ENCODE results near the gene ZNF683.
A peak's percentile ranks its signal among the peaks of the same experiment; 100 is the strongest.

The ZNF683 gene

DNA sequence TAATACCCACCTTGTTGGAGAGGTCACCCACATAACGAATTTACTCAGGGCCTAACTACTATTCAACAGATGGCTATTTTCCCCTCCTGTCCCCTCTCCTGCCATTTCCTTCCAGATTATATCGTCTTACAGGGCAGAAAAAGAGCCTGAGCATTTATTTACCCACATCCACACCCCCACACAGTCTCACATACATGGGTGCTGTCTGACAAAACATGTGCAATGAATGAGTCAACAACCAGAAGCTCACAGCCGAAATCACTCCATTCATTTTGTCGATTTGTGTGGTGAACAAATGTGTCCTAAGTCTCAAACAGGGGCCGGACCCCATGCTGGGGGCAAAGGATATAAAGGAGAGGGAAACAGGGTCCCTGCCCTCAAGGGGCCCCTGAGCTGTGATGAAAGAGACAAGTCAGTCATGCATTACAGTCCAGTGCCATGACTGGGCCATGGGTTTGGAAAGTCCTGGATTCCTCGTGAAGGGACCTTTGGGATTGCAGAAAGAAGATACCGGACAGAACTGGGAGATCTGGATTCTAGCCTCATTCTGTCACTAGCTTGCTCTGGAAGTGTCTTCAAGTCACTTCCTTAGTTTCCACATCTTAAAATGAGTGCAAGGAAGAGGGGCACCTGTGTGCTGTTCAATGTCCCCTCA is 16.4 kb upstream of the ZNF683 start:
- TF ChIP-seq ZBTB7A (IDR thresholded peaks at IDR 0.05; ENCODE audit: low read depth) = no peak
- no peak for TF ChIP-seq EP300 (IDR thresholded peaks at IDR 0.05; ENCODE audit: borderline replicate concordance)
- no peak for TF ChIP-seq CREB1 (IDR thresholded peaks at IDR 0.05; ENCODE audit: low read depth)

DNA sequence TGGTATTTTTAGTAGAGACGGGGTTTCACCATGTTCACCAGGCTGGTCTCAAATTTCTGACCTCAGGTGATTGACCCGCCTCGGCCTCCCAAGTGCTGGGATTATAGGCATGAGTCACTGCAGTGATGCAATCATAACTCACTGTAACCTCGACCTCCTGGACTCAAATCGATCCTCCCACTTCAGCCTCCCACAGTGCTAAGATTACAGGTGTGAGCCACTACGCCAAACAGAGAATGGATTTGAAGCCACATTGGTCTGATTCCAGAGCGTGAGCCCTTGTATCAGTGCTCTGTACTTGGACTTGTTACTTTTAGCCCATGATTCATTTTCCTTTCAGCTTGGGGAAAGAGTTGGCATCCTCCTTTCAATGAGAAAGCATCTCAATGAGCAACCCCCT is 14.9 kb upstream of the ZNF683 start:
- TF ChIP-seq CEBPB (IDR thresholded peaks at IDR 0.05) = peak; percentile 92
- TF ChIP-seq, protein P1, sequence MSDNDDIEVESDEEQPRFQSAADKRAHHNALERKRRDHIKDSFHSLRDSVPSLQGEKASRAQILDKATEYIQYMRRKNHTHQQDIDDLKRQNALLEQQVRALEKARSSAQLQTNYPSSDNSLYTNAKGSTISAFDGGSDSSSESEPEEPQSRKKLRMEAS (IDR thresholded peaks at IDR 0.05) = peak; percentile 50; the same call in 1 of the 2 replicates
- TF ChIP-seq EP300 (IDR thresholded peaks at IDR 0.05; ENCODE audit: borderline replicate concordance) = peak; percentile 20; the same call in 1 of the 2 replicates
- TF ChIP-seq TCF12 (IDR thresholded peaks at IDR 0.05; ENCODE audit: low read depth) = peak; percentile 53; the same call in 1 of the 2 replicates
- TF ChIP-seq, protein P2, sequence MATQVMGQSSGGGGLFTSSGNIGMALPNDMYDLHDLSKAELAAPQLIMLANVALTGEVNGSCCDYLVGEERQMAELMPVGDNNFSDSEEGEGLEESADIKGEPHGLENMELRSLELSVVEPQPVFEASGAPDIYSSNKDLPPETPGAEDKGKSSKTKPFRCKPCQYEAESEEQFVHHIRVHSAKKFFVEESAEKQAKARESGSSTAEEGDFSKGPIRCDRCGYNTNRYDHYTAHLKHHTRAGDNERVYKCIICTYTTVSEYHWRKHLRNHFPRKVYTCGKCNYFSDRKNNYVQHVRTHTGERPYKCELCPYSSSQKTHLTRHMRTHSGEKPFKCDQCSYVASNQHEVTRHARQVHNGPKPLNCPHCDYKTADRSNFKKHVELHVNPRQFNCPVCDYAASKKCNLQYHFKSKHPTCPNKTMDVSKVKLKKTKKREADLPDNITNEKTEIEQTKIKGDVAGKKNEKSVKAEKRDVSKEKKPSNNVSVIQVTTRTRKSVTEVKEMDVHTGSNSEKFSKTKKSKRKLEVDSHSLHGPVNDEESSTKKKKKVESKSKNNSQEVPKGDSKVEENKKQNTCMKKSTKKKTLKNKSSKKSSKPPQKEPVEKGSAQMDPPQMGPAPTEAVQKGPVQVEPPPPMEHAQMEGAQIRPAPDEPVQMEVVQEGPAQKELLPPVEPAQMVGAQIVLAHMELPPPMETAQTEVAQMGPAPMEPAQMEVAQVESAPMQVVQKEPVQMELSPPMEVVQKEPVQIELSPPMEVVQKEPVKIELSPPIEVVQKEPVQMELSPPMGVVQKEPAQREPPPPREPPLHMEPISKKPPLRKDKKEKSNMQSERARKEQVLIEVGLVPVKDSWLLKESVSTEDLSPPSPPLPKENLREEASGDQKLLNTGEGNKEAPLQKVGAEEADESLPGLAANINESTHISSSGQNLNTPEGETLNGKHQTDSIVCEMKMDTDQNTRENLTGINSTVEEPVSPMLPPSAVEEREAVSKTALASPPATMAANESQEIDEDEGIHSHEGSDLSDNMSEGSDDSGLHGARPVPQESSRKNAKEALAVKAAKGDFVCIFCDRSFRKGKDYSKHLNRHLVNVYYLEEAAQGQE (IDR thresholded peaks at IDR 0.05; ENCODE audit: low read depth) = no peak

DNA sequence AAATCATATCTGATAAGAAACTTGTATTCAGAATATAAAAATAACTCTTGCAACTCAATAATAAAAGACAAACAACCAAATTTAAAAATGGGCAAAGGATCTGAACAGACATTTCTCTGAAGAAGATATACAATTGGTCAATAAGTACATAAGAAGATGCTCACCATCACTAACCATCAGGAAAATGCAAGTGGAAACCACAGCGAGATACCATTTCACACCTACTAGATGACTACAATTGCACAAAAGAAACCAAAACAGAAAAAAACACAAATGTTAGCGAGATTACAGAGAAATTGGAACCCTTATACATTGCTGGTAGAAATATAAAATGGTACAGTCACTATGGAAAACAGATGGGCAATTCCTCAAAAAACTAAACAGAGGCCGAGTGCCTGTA is 11.5 kb upstream of the ZNF683 start:
- TF ChIP-seq EGR1 (IDR thresholded peaks at IDR 0.05) (no peak), RAD21 (IDR thresholded peaks at IDR 0.05; ENCODE audit: low read depth) (no peak), TCF12 (IDR thresholded peaks at IDR 0.05; ENCODE audit: low read depth) (no peak), YY1 (IDR thresholded peaks at IDR 0.05; ENCODE audit: low read depth) (no peak), NFIC (IDR thresholded peaks at IDR 0.05) (no peak), ZBTB7A (IDR thresholded peaks at IDR 0.05; ENCODE audit: low read depth) (no peak), CEBPB (IDR thresholded peaks at IDR 0.05) (no peak), CREB1 (IDR thresholded peaks at IDR 0.05; ENCODE audit: low read depth) (no peak), EP300 (IDR thresholded peaks at IDR 0.05; ENCODE audit: borderline replicate concordance) (no peak), TEAD4 (IDR thresholded peaks at IDR 0.05) (no peak), FOXM1 (IDR thresholded peaks at IDR 0.05; ENCODE audit: borderline replicate concordance, low read depth) (no peak), TAF1 (IDR thresholded peaks at IDR 0.05; ENCODE audit: low read depth) (no peak)
- TF ChIP-seq, protein P2 (IDR thresholded peaks at IDR 0.05; ENCODE audit: low read depth) = no peak
- TF ChIP-seq, protein P3, sequence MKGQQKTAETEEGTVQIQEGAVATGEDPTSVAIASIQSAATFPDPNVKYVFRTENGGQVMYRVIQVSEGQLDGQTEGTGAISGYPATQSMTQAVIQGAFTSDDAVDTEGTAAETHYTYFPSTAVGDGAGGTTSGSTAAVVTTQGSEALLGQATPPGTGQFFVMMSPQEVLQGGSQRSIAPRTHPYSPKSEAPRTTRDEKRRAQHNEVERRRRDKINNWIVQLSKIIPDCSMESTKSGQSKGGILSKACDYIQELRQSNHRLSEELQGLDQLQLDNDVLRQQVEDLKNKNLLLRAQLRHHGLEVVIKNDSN (IDR thresholded peaks at IDR 0.05) = no peak
- TF ChIP-seq, protein P1 (IDR thresholded peaks at IDR 0.05) = no peak

DNA sequence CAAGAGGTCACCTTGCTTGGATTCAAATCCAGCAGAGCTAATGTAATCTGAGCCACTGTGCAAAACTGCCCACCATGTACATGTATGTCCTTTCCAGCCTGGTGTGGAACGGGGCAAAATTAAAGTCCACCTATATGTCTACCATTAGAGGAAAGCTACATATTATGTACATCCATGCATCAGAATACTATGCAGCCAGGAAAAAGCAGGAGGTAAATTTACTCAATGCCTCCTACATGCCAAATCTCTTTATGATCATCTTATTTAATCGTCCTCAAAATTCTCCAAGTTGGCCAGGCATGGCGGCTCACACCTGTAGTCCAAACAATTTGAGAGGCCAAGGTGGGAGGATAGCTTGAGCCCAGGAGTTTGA is 6.3 kb upstream of the ZNF683 start:
- TF ChIP-seq, protein P2 (IDR thresholded peaks at IDR 0.05; ENCODE audit: low read depth) = no peak
- no peak for TF ChIP-seq EGR1 (IDR thresholded peaks at IDR 0.05)
- TF ChIP-seq RAD21 (IDR thresholded peaks at IDR 0.05; ENCODE audit: low read depth) = no peak
- no peak for TF ChIP-seq TEAD4 (IDR thresholded peaks at IDR 0.05)

DNA sequence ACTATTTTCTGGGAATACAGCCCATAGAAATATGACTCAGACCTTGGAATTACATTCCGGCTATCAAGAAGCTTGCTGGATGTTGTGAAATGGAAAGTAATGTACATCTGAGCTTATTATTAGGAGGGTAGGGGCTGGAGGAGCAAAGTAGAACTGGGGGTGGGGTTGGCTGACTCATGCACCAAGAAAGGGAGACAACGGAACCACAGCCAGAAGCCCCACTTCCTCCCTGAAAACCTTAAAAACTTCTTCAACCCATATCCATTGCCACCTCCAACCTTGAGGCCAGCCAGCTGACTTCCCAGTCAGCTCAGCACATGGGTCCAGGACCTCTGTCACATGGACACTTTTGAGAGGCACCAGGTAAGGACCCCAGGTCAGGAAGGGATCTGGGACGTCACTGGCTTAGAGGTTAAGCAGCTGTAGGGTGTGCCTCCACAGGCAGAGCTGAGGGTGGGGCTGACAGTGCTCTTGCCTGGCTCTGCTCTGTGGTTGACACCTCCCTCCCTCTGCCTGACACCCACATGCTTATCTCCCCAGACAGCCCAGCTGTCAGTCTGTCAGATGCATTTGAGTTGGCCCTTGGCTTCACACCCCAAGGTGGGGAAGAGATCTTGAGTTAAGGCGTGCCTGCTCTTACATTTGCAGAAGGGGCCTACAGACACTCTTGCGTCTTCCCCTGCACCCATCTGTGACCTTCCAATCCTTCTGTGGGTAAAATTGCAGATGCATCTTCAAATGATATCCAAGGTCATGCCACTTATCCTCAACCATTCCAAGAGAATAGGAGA is 5.7 kb upstream of the ZNF683 start:
- TF ChIP-seq, protein P2 (IDR thresholded peaks at IDR 0.05; ENCODE audit: low read depth) = no peak
- TF ChIP-seq CEBPB (IDR thresholded peaks at IDR 0.05) (peak; percentile 58), TAF1 (IDR thresholded peaks at IDR 0.05; ENCODE audit: low read depth) (no peak), TEAD4 (IDR thresholded peaks at IDR 0.05) (0 out of 2 replicates have a peak, but pooled peaks have one; percentile 28)

All from Ishikawa (cell line).